NT2/D1 (cell line): Measurements from ENCODE around the gene TRIM59.
A peak's percentile ranks its signal among the peaks of the same experiment; 100 is the strongest.
"Not testable (repeated sequence)": the region's sequence is repeated elsewhere in the genome, so short reads cannot be mapped to it uniquely, and the experiment has no call there.

ENCODE experiments used
- DNase-seq: peaks from one replicate; pipeline ENCODE4 v3.0.0-alpha.2; 2011; ENCODE audit warnings: low read depth, low spot score
- H3K27me3 ChIP-seq: 2 replicates; pipeline ENCODE4 v1.6.0; 2011; ENCODE audit warnings: mild to moderate bottlenecking; ENCODE audit not compliant: insufficient read length, insufficient read depth
- H3K36me3 ChIP-seq: 2 replicates; pipeline ENCODE4 v1.6.1; 2011; ENCODE audit warnings: mild to moderate bottlenecking, low read length, mixed read lengths; ENCODE audit not compliant: insufficient read depth, insufficient read length
- H3K4me1 ChIP-seq: 2 replicates; pipeline ENCODE4 v1.5.1; 2011; ENCODE audit not compliant: insufficient read depth, insufficient read length
- H3K4me3 ChIP-seq: 2 replicates; pipeline ENCODE4 v1.5.1; 2011; ENCODE audit warnings: low read depth; ENCODE audit not compliant: insufficient read length
- H3K9ac ChIP-seq: 2 replicates; pipeline ENCODE4 v1.6.0; 2011; ENCODE audit warnings: low read depth; ENCODE audit not compliant: insufficient read length
- H3K9me3 ChIP-seq: 2 replicates; pipeline ENCODE4 v1.5.1; 2011; ENCODE audit warnings: mild to moderate bottlenecking, low read length; ENCODE audit not compliant: insufficient read depth
- SUZ12 ChIP-seq: IDR thresholded peaks from 2 replicates; pipeline ENCODE4 v1.6.1; 2011; ENCODE audit not compliant: insufficient read length, insufficient read depth; ENCODE audit errors: extremely low read depth
- YY1 ChIP-seq: IDR thresholded peaks from 2 replicates; pipeline ENCODE4 v1.6.1; 2011; ENCODE audit not compliant: insufficient read length, insufficient read depth
- ZNF274 ChIP-seq: IDR thresholded peaks from 2 replicates; pipeline ENCODE4 v1.6.1; 2011; ENCODE audit warnings: mild to moderate bottlenecking, low read depth, low read length

Gene TRIM59

DNA sequence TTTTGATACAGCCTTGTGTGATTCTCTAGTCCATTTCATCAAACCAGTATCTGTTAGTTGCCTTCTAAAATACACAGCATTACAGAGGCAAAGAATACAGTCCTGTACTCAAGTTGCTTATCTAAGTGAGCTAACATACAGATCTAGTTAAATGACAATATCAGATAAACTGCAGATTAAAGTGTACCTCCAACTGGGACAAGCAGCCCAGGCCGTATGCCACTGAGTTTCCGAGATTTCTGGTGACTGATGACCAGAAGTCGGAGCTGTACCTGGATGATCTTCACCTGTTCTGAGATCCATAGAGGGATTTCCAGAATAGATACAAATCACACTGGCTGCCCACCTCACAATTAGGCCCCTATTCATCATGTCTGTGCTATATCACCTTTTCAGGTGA is 6.3 kb upstream of the TRIM59 start:
- TF ChIP-seq YY1, result no peak
- no peak for TF ChIP-seq SUZ12
- no peak for TF ChIP-seq ZNF274
- no peak for DNase-seq
- Histone ChIP-seq H3K36me3 (no peaks in the 10 kb centered on the region), H3K27me3 (peaks cover 8% of the 10 kb centered on the region), H3K4me1 (no peaks in the 10 kb centered on the region), H3K9ac (no peak overlapping the region), H3K4me3 (no peak overlapping the region), H3K9me3 (peaks cover 8% of the 10 kb centered on the region; the same call in 1 of the 2 replicates)

DNA sequence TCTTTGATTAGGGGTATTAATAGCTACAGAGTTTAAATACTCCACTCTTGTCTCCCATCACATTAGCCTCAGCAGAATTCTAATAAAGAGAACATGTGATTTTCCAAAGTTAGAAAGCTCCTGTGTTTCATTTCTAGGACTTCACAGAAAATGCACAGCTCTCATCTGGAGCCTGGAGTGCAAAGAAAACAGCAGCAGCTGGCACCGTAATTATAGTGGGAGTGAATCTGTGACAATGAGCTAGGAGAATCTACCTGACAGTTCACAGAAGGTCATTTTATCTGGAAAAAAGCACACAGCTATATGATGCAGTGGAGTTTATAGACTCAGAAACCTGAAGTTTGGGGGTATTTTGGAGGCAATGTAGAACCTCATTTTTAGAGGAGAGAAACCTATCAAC is 5.4 kb upstream of the TRIM59 start:
- TF ChIP-seq SUZ12 (no peak), ZNF274 (no peak), YY1 (no peak)
- Histone ChIP-seq H3K27me3 (peaks cover 7% of the 10 kb centered on the region), H3K4me1 (no peaks in the 10 kb centered on the region), H3K4me3 (no peak overlapping the region), H3K9me3 (peaks cover 5% of the 10 kb centered on the region; the same call in 1 of the 2 replicates), H3K9ac (no peak overlapping the region), H3K36me3 (no peaks in the 10 kb centered on the region)
- no peak for DNase-seq

DNA sequence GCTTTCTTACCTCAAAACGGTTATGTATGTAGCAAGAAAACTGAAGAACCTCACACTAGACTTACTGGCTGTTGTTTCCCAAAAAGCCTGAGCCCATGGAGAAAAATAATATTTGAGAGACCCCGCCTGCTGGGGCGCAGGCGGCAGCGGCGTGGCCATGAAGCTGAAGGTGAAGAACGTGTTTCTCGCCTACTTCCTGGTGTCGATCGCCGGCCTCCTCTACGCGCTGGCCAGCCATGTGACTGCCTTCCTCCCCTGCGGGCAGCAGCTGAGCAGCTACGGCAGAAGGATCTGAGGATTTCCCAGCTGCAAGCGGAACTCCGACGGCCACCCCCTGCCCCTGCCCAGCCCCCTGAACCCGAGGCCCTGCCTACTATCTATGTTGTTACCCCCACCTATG is 2.7 kb upstream of the TRIM59 start:
- H3K9ac ChIP-seq, H3K9me3 ChIP-seq, H3K27me3 ChIP-seq, H3K4me3 ChIP-seq, DNase-seq, H3K4me1 ChIP-seq: not testable (repeated sequence)
- H3K36me3 ChIP-seq, result peaks cover 12% of the 10 kb centered on the region

DNA sequence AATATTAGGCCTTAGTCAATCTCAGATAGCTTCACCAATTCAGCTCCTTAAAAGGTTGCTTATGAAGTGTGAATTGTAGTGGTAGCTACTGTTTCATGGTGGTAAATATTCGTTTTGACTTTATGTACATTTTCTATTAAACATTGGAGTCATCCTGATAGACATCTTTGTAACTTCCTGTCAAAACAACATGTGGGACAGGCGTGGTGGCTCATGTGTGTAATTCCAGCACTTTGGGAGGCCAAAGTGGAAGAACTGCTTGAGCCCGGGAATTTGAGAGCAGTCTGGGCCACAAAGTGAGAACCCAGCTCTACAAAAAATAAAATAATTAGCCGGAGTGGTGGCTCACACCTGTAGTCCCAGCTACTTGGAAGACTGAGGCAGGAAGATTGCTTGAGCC is 2.0 kb upstream of the TRIM59 start:
- TF ChIP-seq SUZ12, result no peak
- TF ChIP-seq ZNF274, result no peak
- no peak for TF ChIP-seq YY1
- no peaks in the 10 kb centered on the region for H3K4me1 ChIP-seq
- no peak for DNase-seq
- peaks cover 19% of the 10 kb centered on the region for H3K36me3 ChIP-seq
- H3K9me3 ChIP-seq, result no peaks in the 10 kb centered on the region
- no peak overlapping the region for H3K9ac ChIP-seq
- no peaks in the 10 kb centered on the region for H3K27me3 ChIP-seq
- H3K4me3 ChIP-seq, result no peak overlapping the region

DNA sequence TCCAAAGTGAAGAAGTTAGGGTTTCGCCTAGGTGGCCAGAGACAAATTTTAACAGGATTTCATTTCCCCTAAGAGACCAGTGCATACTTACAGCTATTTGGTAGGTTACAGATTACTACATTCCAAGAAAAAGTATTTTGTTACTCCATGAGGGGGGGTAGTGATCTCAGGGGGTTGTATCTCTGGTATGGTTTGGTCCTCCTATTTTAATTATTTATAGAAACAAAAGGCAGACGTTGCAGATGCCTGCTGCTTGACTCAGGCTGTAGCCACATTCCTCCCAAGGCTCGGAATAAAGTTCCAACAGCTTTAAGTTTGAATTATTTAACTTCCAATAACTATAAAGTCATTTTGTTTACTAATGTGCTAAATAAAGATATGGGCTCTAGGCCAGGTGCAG is 1.3 kb upstream of the TRIM59 start:
- Histone ChIP-seq H3K4me3 (peak overlapping the region; percentile 89), H3K4me1 (no peaks in the 10 kb centered on the region)
- DNase-seq, result no peak

DNA sequence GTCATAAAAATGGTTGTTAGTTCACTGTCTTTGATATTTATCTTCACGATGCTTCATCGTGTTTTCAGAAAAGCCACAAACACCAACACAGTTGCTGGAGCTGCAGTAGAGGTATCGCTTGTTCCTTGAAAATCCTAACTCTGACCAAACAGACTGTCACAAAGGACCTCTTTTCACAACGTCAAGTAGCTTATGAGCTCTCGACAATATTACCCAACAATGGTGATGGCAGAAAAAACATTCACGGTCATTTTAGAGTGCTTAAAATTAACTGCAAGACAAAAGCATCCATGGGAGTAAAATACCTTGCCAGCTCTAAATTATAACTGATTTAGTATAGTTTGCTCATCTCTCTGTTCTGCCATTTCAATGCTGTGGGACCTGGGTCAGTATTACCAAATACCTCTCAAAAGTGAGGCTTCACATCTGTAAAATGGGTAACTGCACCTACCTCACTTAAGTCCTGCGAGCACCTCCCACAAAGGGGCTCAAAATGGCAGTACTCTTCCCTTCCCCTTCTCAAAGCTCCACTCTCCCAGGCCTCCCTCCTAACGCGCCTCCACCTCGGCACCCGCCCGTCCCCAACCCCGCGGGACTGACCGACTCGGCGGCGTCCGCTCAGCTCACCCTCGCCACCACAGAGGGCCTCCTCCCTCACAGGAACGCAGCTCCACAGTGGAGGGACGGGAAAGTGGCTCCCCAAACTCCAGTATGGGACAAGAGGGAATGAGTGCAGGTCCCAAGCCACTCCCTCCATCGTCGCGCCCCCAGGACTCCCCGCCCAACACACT is 546 bp downstream of the TRIM59 start:
- Histone ChIP-seq H3K9me3 (no peaks in the 10 kb centered on the region), H3K36me3 (peaks cover 43% of the 10 kb centered on the region), H3K9ac (peak overlapping the region; percentile 95), H3K4me3 (peak overlapping the region; percentile 89), H3K4me1 (no peaks in the 10 kb centered on the region), H3K27me3 (no peaks in the 10 kb centered on the region)
- TF ChIP-seq ZNF274, result no peak
- TF ChIP-seq SUZ12, result no peak
- TF ChIP-seq YY1, result peak; percentile 30
- DNase-seq, result peak; percentile 56

More for the DNA sequence above, 1.3 kb upstream of the TRIM59 start:
- no peak for TF ChIP-seq SUZ12
- H3K9ac ChIP-seq, result peak overlapping the region; percentile 95
- H3K9me3 ChIP-seq, result no peaks in the 10 kb centered on the region
- peaks cover 26% of the 10 kb centered on the region for H3K36me3 ChIP-seq
- no peaks in the 10 kb centered on the region for H3K27me3 ChIP-seq

DNA sequence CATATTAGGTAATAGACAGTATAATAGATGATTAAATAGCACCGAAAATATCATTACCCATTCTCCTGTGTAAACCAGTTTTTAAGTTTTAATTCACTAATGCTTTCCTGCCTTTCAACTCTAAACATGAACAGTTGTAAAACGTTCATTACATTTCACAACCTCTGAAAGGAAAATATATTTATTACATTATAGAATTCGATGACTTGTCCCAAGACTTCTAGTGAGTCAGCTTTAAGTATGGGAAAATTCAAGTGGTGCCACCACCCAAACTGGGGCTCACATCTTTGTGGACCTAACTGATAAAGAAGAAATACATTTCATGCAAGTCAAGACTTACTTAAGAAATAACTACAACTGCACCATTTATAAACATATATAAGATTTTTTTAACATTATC is 2.0 kb downstream of the TRIM59 start:
- Histone ChIP-seq H3K36me3 (peaks cover 56% of the 10 kb centered on the region), H3K4me3 (peak overlapping the region; percentile 89), H3K9ac (no peak overlapping the region), H3K9me3 (no peaks in the 10 kb centered on the region), H3K4me1 (no peaks in the 10 kb centered on the region), H3K27me3 (no peaks in the 10 kb centered on the region)
- no peak for DNase-seq
- TF ChIP-seq ZNF274, result no peak
- no peak for TF ChIP-seq SUZ12
- TF ChIP-seq YY1, result no peak
